Tibial nerve (tissue), 3 donors: Measurements from ENCODE around the gene TOP3A.

Experiments
- CTCF ChIP-seq, 5 experiments: fragments of 200-600 bp in 3 of 5; fragments of 450-650 bp in 2 of 5; sonication (generic) in 3 of 5; IDR thresholded peaks; one replicate each; pipeline ENCODE4 v1.5.1; 2016 to 2019; ENCODE audit warnings: antibody characterized with exemption in 5 of 5, mild to moderate bottlenecking in 3 of 5, moderate library complexity in 2 of 5
- POLR2A ChIP-seq, 2 donors: fragments of 450-650 bp; IDR thresholded peaks; one replicate each; pipeline ENCODE4 v1.6.1; 2017; ENCODE audit warnings: antibody characterized with exemption in 2 of 2, mild to moderate bottlenecking in 2 of 2, moderate library complexity in 2 of 2

- TF ChIP-seq CTCF (IDR thresholded peaks at IDR 0.05): no peak
- TF ChIP-seq POLR2A (IDR thresholded peaks at IDR 0.05): no peak
Measured at GRCh38 chr17:18315961-18316360, 1.2 kb upstream of the TOP3A start.
